ENCODE data around the gene SERPINA6.

The SERPINA6 gene

GRCh38 chr14:94340533-94340932 is 17.4 kb upstream of the SERPINA6 start:
- H3K4me1 ChIP-seq (ENCODE audit: control insufficient read depth, insufficient read depth, low read length, unreplicated experiment): peaks cover 46% of the 10 kb centered on the region
- no peak overlapping the region for H3K27ac ChIP-seq (ENCODE audit: low read depth, low read length)
- H3K4me3 ChIP-seq (ENCODE audit: low read depth, low read length): no peak overlapping the region
- H3K79me2 ChIP-seq (ENCODE audit: control insufficient read depth, insufficient read depth, low read length, unreplicated experiment): no peaks in the 10 kb centered on the region
- H3K27me3 ChIP-seq (ENCODE audit: insufficient read depth, low read length): no peaks in the 10 kb centered on the region
- H2AFZ ChIP-seq (ENCODE audit: low read length, unreplicated experiment): no peak overlapping the region
- H3K36me3 ChIP-seq (ENCODE audit: insufficient read depth, low read length): no peaks in the 10 kb centered on the region

- no peak overlapping the region for H3K27ac ChIP-seq (ENCODE audit: low read depth, low read length)
- H3K36me3 ChIP-seq (ENCODE audit: insufficient read depth, low read length): no peaks in the 10 kb centered on the region
- H3K27me3 ChIP-seq (ENCODE audit: insufficient read depth, low read length): no peaks in the 10 kb centered on the region
- no peaks in the 10 kb centered on the region for H3K79me2 ChIP-seq (ENCODE audit: control insufficient read depth, insufficient read depth, low read length, unreplicated experiment)
- H3K4me1 ChIP-seq (ENCODE audit: control insufficient read depth, insufficient read depth, low read length, unreplicated experiment): peaks cover 26% of the 10 kb centered on the region
- no peak overlapping the region for H3K4me3 ChIP-seq (ENCODE audit: low read depth, low read length)
- no peak overlapping the region for H2AFZ ChIP-seq (ENCODE audit: low read length, unreplicated experiment)
Measured at GRCh38 chr14:94338023-94338422, 14.9 kb upstream of the SERPINA6 start.

GRCh38 chr14:94337274-94337673 is 14.1 kb upstream of the SERPINA6 start:
- no peak overlapping the region for H2AFZ ChIP-seq (ENCODE audit: low read length, unreplicated experiment)
- H3K27me3 ChIP-seq (ENCODE audit: insufficient read depth, low read length): no peaks in the 10 kb centered on the region
- H3K79me2 ChIP-seq (ENCODE audit: control insufficient read depth, insufficient read depth, low read length, unreplicated experiment): no peaks in the 10 kb centered on the region
- H3K4me3 ChIP-seq (ENCODE audit: low read depth, low read length): no peak overlapping the region
- peaks cover 19% of the 10 kb centered on the region for H3K4me1 ChIP-seq (ENCODE audit: control insufficient read depth, insufficient read depth, low read length, unreplicated experiment)
- H3K36me3 ChIP-seq (ENCODE audit: insufficient read depth, low read length): no peaks in the 10 kb centered on the region
- H3K27ac ChIP-seq (ENCODE audit: low read depth, low read length): peak overlapping the region; percentile 27; the same call in 1 of the 2 replicates

- no peaks in the 10 kb centered on the region for H3K27me3 ChIP-seq (ENCODE audit: insufficient read depth, low read length)
- no peaks in the 10 kb centered on the region for H3K36me3 ChIP-seq (ENCODE audit: insufficient read depth, low read length)
- peaks cover 8% of the 10 kb centered on the region for H3K4me1 ChIP-seq (ENCODE audit: control insufficient read depth, insufficient read depth, low read length, unreplicated experiment)
- H2AFZ ChIP-seq (ENCODE audit: low read length, unreplicated experiment): no peak overlapping the region
- H3K27ac ChIP-seq (ENCODE audit: low read depth, low read length): no peak overlapping the region
- H3K4me3 ChIP-seq (ENCODE audit: low read depth, low read length): no peak overlapping the region
- H3K79me2 ChIP-seq (ENCODE audit: control insufficient read depth, insufficient read depth, low read length, unreplicated experiment): no peaks in the 10 kb centered on the region
Measured at GRCh38 chr14:94334872-94335271, 11.7 kb upstream of the SERPINA6 start.

- H2AFZ ChIP-seq (ENCODE audit: low read length, unreplicated experiment): no peak overlapping the region
- no peak overlapping the region for H3K4me3 ChIP-seq (ENCODE audit: low read depth, low read length)
- H3K79me2 ChIP-seq (ENCODE audit: control insufficient read depth, insufficient read depth, low read length, unreplicated experiment): no peaks in the 10 kb centered on the region
- H3K36me3 ChIP-seq (ENCODE audit: insufficient read depth, low read length): no peaks in the 10 kb centered on the region
- peaks cover 8% of the 10 kb centered on the region for H3K4me1 ChIP-seq (ENCODE audit: control insufficient read depth, insufficient read depth, low read length, unreplicated experiment)
- no peaks in the 10 kb centered on the region for H3K27me3 ChIP-seq (ENCODE audit: insufficient read depth, low read length)
- no peak overlapping the region for H3K27ac ChIP-seq (ENCODE audit: low read depth, low read length)
Measured at GRCh38 chr14:94332587-94332986, 9.5 kb upstream of the SERPINA6 start.

GRCh38 chr14:94332063-94332583 is 9.0 kb upstream of the SERPINA6 start:
- no peaks in the 10 kb centered on the region for H3K79me2 ChIP-seq (ENCODE audit: control insufficient read depth, insufficient read depth, low read length, unreplicated experiment)
- no peaks in the 10 kb centered on the region for H3K36me3 ChIP-seq (ENCODE audit: insufficient read depth, low read length)
- H3K27me3 ChIP-seq (ENCODE audit: insufficient read depth, low read length): no peaks in the 10 kb centered on the region
- H3K4me3 ChIP-seq (ENCODE audit: low read depth, low read length): no peak overlapping the region
- no peak overlapping the region for H3K27ac ChIP-seq (ENCODE audit: low read depth, low read length)
- H2AFZ ChIP-seq (ENCODE audit: low read length, unreplicated experiment): no peak overlapping the region
- H3K4me1 ChIP-seq (ENCODE audit: control insufficient read depth, insufficient read depth, low read length, unreplicated experiment): peaks cover 4% of the 10 kb centered on the region

GRCh38 chr14:94331462-94331861 is 8.3 kb upstream of the SERPINA6 start:
- no peaks in the 10 kb centered on the region for H3K27me3 ChIP-seq (ENCODE audit: insufficient read depth, low read length)
- no peak overlapping the region for H3K4me3 ChIP-seq (ENCODE audit: low read depth, low read length)
- H3K36me3 ChIP-seq (ENCODE audit: insufficient read depth, low read length): no peaks in the 10 kb centered on the region
- no peaks in the 10 kb centered on the region for H3K4me1 ChIP-seq (ENCODE audit: control insufficient read depth, insufficient read depth, low read length, unreplicated experiment)
- no peak overlapping the region for H2AFZ ChIP-seq (ENCODE audit: low read length, unreplicated experiment)
- no peak overlapping the region for H3K27ac ChIP-seq (ENCODE audit: low read depth, low read length)
- H3K79me2 ChIP-seq (ENCODE audit: control insufficient read depth, insufficient read depth, low read length, unreplicated experiment): no peaks in the 10 kb centered on the region

- H2AFZ ChIP-seq (ENCODE audit: low read length, unreplicated experiment): no peak overlapping the region
- no peaks in the 10 kb centered on the region for H3K4me1 ChIP-seq (ENCODE audit: control insufficient read depth, insufficient read depth, low read length, unreplicated experiment)
- H3K36me3 ChIP-seq (ENCODE audit: insufficient read depth, low read length): no peaks in the 10 kb centered on the region
- H3K27ac ChIP-seq (ENCODE audit: low read depth, low read length): no peak overlapping the region
- H3K79me2 ChIP-seq (ENCODE audit: control insufficient read depth, insufficient read depth, low read length, unreplicated experiment): no peaks in the 10 kb centered on the region
- no peak overlapping the region for H3K4me3 ChIP-seq (ENCODE audit: low read depth, low read length)
- no peaks in the 10 kb centered on the region for H3K27me3 ChIP-seq (ENCODE audit: insufficient read depth, low read length)
Measured at GRCh38 chr14:94330857-94331256, 7.7 kb upstream of the SERPINA6 start.

- H2AFZ ChIP-seq (ENCODE audit: low read length, unreplicated experiment): no peak overlapping the region
- H3K27ac ChIP-seq (ENCODE audit: low read depth, low read length): no peak overlapping the region
- no peak overlapping the region for H3K4me3 ChIP-seq (ENCODE audit: low read depth, low read length)
- H3K36me3 ChIP-seq (ENCODE audit: insufficient read depth, low read length): no peaks in the 10 kb centered on the region
- H3K27me3 ChIP-seq (ENCODE audit: insufficient read depth, low read length): no peaks in the 10 kb centered on the region
- H3K4me1 ChIP-seq (ENCODE audit: control insufficient read depth, insufficient read depth, low read length, unreplicated experiment): no peaks in the 10 kb centered on the region
- H3K79me2 ChIP-seq (ENCODE audit: control insufficient read depth, insufficient read depth, low read length, unreplicated experiment): no peaks in the 10 kb centered on the region
Measured at GRCh38 chr14:94330432-94330831, 7.3 kb upstream of the SERPINA6 start.

- Histone ChIP-seq H3K27ac (ENCODE audit: low read depth, low read length) (no peak overlapping the region), H3K36me3 (ENCODE audit: insufficient read depth, low read length) (no peaks in the 10 kb centered on the region), H3K79me2 (ENCODE audit: control insufficient read depth, insufficient read depth, low read length, unreplicated experiment) (no peaks in the 10 kb centered on the region), H2AFZ (ENCODE audit: low read length, unreplicated experiment) (no peak overlapping the region), H3K27me3 (ENCODE audit: insufficient read depth, low read length) (no peaks in the 10 kb centered on the region), H3K4me1 (ENCODE audit: control insufficient read depth, insufficient read depth, low read length, unreplicated experiment) (no peaks in the 10 kb centered on the region), H3K4me3 (ENCODE audit: low read depth, low read length) (no peak overlapping the region)
Measured at GRCh38 chr14:94329857-94330256, 6.7 kb upstream of the SERPINA6 start.

- no peaks in the 10 kb centered on the region for H3K36me3 ChIP-seq (ENCODE audit: insufficient read depth, low read length)
Measured at GRCh38 chr14:94328196-94328595, 5.1 kb upstream of the SERPINA6 start.

More at GRCh38 chr14:94328196-94328595, 5.1 kb upstream of the SERPINA6 start:
- H3K27ac ChIP-seq (ENCODE audit: low read depth, low read length): no peak overlapping the region
- no peaks in the 10 kb centered on the region for H3K79me2 ChIP-seq (ENCODE audit: control insufficient read depth, insufficient read depth, low read length, unreplicated experiment)
- H3K4me1 ChIP-seq (ENCODE audit: control insufficient read depth, insufficient read depth, low read length, unreplicated experiment): peaks cover 5% of the 10 kb centered on the region
- H3K4me3 ChIP-seq (ENCODE audit: low read depth, low read length): no peak overlapping the region
- H2AFZ ChIP-seq (ENCODE audit: low read length, unreplicated experiment): no peak overlapping the region
- no peaks in the 10 kb centered on the region for H3K27me3 ChIP-seq (ENCODE audit: insufficient read depth, low read length)
